HG03280 (cell line): Measurements from ENCODE around the gene TIMP2.
"Not testable (repeated sequence)": the region's sequence is repeated elsewhere in the genome, so short reads cannot be mapped to it uniquely, and the experiment has no call there.

Source experiments
- ATAC-seq: cut with Tn5 transposase; IDR thresholded peaks from one replicate; pipeline ENCODE4 v1.9.1; 2021; ENCODE audit warnings: mild to moderate bottlenecking, moderate library complexity; ENCODE audit not compliant: unreplicated experiment

TIMP2 gene

DNA sequence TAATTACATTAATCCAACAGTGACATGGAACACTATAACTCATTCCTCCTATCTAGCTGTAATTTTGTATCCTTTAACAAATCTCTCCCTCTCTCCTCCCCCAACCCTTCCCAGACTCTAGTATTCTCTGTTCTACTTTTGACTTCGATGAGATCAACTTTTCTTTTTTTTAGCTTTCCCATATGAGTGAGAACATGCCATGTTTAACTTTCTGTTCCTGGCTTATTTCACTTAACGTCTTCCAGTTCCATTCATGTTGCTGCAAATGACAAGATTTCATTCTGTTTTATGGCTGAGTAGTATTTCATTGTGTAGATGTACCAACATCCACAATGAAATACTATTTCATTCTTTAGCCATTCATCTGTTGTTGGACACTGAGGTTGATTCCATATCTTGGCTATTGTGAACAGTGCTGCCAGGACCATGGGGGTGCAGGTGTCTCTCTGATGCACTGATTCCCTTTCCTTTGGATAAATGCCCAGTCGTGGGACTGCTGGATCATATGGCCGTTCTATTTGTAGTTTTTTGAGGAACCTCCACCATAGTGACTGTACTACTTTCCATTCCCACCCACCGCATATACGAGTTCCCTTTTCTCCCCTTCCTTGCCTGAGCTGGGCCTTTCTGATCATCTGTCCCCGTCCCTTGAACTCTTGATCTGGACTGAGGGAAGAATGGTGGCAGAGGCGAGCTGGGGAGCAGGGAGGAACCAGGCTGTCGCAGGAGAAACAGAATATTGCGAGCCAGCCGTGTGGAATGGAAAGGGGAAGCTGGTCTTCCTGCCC lies 14.5 kb downstream of the TIMP2 start:
- no peak for ATAC-seq

DNA sequence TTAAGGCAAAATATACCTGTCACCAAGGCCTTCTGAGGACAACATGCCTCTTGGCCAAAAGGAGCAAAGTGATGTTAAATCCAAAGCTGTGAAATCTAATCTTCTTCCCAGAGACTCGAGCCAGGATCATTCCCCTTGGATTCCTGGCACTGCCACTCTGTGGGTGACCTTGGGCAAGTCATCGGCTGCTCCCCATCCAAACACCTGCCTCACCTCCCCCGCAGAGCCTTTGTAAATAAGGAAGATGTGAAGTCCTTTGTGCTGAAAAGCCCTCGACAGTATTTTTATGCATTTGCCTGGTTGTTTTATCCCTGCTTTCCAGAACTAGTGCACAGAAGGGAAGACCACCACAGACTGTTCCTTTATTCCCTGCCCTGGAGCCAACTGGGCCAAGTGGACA lies 16.8 kb downstream of the TIMP2 start:
- no peak for ATAC-seq

DNA sequence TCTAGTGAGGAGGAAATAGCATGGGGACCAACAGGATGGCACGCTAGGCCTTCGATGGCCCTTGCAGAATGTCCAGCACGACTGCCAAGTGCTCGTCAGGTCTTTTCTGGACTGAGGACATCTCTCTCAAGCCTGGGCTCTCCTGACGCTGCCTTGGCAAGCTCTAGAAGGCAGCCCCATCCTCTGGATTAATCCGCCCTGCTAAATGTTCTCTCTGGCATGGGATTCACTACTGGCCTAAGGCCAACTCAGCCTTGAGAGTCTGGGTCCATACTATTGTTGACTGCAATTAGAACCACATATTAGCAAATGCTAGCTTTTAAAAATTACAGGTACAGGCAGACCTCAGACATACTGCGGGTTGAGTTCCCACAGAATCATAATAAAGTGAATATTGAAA lies 19.6 kb downstream of the TIMP2 start:
- ATAC-seq: no peak

DNA sequence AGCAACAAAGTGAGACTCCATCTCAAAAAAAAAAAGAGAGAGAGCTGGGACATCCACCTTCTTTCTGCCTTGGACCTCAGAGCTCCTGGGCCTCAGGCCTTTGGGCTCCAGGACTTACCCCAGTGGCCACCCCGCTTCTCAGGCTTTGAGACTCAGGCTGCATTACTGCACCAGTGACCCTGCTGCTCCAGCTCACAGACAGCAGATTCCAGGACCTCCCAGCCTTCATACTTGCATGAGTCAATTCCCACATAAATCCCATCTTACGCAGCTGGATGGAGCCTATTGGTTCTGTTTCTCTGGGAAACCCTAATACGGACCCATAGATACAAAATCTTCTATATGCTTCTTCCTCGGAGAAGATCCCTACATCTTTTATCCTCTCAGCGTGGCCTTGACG lies 20.1 kb downstream of the TIMP2 start:
- no peak for ATAC-seq

DNA sequence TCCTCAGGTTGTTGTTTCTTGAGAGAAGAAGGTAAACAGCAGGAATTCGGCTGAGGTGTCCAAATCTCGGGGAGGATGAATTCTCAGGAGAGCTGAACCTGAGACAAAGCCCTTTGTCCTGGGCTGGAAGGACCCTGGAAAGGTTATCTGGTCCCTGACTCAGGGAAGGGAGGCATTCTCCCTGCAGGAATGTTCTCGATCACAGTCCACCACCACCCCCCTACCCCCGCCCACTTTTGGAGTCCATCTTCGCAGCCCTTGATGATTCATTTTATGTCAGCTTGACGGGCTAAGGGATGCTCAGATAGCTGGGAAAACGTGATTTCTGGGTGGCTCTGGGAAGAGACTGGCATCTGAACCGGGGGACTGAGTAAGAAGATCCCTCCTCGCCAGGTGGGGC lies 20.8 kb downstream of the TIMP2 start:
- ATAC-seq: no peak

DNA sequence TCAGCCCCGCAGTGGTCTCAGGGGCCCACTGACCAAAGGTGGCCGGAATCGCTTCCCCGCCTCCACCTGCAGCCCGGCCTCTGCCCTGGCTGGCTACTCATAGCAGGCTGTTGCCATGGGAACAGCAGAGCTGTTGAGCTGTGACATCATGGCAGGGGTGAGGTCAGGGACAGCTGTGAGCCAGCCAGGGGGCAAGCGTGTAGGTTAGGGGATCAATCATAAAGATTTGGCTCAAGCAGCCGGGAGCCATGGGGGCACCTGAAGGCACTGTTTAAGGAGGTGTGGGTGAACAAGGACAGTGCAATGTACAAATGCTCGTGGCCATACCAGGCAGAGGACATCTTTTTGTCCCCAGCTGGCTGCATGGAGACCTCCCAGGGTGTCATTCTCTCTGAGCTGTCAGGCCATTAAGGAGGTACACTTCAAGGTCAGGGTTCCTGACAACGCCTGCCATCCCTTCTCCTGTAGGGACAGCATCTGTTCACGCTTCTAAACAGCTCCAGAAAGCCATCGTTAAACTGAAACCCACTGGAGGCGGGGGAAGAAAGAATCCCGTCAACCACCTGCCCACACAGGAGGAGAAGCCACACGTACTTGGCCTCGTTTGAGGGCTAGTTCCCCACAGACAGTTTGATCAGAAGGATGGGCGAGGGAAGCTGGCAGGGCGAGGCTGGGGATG lies 21.9 kb downstream of the TIMP2 start, which contains the start of gene CEP295NL:
Gene CEP295NL (minus strand): TSS at position 101 of the 679 bp plus-strand sequence. CDS start 1,373 bp downstream, outside the sequence.
- ATAC-seq: no peak

DNA sequence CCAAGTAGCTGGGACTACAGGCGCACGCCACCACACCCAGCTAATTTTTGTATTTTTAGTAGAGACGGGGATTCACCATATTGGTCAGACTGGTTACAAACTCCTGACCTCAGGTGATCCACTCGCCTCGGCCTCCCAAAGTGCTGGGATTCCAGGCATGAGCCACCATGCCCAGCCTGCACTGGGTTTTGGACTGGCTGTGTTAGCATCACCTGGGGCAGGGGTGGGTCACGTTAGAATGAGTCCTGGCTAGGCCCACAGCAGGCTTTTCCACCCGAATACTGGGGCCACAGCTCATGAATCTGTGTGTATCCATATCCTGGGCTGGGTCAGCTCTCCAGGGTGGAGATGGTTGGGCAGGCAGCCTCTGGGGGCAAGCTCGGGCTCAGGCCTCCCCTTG lies 23.0 kb downstream of the TIMP2 start:
- not testable (repeated sequence) for ATAC-seq

DNA sequence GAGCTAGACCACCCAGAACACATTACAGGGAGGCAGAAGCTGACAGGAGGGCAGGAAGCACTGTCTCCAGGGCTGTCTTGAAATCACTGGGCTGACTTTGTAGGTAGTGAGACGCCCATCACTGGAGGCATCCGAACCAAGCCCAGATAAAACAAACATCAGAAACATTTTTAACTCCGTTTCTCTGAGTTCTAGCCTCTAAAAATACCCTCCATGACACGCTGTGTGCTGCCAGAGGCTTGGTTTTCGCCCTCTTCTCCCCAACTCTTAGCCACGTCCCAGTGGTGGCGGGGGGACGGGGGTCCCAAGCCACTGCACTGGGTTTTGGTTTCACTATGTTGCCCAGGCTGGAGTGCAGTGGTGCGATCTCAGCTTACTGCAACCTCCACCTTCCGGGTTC lies 23.4 kb downstream of the TIMP2 start:
- no peak for ATAC-seq

DNA sequence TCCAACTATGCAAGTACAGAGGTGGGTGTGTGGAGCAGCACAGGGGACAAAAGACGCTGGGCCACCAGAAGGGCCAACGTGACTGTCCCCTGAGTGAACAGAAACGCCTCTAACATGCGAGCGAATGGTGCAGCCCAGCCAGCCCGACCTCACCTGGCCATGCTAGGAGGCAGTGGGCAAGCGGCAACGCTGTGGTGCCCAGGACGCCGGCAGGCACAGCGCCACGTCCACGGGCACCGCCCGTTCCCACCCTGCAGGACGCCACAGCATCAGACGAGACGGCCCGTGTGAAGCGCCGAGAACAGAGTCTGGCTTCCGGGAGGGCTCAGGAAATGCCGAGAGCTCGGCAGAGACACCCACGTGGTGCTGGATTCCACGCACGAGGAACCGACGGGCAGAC lies 24.4 kb downstream of the TIMP2 start:
- no peak for ATAC-seq

DNA sequence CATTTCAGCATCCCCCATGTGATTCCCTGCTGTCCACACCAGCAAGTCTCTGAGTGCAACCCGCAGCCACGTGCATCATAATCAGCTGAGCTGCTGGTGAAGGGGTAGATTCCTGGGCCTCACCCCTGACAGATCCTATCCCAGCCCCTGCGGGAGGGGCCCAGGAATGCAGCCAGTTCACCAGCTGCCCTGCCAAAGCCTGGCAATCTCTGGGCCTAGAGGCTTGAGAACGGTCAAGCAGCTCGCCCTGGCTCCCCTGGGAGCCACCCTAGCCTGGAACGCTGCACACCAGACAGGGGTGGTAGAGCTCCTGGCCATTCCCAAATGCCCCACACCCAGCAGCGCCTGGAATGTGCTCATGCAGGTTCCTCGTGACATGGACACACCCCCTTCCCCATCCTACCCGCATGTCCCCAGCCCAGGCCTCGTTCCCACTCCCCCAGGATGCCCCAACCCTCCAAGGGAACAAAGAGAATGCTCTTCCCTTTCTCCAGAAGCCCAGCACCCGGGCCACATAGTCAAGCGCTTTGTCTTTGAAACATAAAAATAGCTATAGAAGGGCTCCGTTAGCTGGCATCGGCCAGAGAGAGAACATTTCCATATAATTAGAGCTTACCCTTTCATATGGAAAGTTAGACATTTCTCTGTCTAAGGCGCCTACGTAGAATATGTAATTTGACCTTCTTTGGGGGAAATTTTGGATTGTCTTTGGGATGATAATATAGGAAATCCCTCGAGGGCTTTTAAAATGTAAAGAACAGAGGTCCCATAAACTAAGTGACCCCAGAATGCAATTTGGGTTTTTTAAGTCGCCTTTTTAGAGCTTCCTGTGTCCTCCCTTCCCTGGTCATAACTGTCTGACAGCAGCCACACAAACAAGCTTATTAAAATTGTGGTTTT lies 25.6 kb downstream of the TIMP2 start:
- ATAC-seq: no peak

DNA sequence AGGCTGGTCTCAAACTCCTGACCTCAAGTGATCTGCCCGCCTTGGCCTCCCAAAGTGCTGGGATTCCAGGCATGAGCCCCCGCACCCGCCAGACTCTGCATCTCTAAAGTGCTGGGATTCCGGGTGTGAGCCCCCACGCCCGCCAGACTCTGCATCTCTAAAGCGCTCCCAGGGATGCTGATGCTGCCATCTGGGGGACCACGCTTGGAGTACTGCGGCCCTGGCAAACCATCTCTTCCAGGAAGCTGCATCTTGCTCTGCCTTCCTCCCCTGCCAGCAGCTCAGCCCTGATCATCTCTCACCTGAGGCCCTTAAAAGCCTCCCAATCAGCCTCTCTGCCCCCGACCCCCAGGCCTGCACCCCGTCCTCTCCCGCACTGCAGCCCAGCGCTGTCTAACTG lies 26.2 kb downstream of the TIMP2 start:
- ATAC-seq: no peak

DNA sequence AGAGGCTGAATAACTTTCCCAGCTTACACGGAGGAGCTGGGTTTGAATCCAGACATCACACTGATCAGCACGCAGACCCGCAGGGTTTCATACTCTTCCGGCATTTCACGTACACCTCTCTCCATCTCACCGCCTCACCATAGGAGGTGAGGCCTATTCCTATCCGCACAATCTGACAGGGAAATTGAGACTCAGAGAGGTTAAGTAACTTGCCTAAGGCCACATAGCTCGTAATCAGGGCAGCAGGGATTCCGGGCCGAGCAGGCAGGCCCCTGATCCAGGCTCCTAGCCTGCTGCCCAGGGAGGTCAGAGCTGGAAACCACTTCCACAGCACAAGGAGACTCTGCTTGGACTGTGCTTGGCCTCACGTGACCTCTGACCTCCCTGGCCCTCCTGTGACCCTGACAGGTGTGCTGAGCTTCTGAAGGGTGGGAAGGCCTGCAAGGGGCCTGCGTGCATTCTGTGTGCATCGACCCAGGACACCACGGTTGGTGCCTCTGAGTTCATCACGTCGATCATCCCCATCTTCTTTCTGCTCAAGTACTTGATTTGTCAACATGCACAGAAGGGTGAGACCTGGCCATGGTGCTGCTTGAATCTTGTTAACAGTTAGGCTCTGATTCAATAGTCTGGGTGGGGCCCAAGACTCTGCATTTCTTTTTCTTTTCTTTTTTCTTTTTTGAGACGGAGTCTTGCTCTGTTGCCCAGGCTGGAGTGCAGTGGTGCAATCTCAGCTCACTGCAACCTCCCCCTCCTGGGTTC lies 26.9 kb downstream of the TIMP2 start:
- no peak for ATAC-seq

DNA sequence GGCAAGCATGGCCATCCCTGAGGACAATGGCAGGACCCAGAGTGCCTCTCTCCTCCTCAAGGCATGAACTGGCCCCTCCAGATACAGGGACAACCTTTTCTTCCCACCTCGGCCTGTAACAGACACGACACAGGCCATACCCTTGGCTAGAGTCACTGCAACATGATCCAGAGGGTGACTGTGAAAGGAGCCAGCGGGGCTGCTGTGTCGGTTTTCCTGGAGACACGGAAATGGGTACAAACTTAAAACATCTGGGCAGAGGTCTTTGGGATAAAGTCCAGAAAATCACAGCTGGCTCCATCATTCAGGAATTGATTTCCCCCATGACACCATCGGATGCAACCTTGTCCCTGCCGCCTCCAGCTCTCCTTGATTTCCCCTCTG lies 27.5 kb downstream of the TIMP2 start:
- no peak for ATAC-seq

DNA sequence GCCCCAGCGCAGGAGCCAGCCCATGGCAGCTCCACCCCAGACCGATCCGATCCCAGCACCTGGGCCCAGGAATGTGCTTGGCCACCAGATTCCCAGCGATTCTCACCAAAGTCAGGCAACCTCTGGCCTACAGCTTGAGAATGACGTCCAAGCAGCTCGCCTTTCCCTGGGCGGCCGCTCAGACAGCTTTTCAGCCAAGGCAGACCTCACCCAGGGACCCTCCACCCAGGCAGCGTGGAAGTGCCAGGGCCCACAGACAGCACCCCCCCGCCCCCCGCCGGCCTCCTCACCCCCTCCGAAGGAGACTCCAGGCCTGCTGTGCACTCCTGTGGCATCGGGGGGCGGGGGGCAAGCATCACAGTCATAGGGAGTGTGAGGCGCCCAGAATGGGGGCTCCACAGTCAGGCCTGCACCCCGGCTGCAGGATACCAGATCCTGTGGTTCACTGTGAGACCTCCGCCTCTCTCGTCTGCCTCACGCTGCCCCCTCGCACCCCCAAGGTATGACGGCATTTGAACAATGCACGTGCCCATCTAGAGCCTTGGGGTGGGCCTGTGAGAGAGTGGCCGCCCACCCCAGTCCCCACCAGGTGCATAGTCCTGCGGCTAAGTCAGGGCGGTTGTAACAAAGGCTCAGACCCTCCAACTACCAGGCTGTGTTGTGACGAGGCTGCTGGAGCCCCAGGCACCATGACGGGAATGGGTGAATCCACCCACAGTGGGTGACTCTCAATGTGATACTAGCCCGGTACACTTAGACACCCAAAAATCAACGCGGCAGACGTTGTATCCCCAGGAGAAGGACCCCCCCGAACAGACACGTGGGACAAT lies 28.1 kb downstream of the TIMP2 start:
- no peak for ATAC-seq

DNA sequence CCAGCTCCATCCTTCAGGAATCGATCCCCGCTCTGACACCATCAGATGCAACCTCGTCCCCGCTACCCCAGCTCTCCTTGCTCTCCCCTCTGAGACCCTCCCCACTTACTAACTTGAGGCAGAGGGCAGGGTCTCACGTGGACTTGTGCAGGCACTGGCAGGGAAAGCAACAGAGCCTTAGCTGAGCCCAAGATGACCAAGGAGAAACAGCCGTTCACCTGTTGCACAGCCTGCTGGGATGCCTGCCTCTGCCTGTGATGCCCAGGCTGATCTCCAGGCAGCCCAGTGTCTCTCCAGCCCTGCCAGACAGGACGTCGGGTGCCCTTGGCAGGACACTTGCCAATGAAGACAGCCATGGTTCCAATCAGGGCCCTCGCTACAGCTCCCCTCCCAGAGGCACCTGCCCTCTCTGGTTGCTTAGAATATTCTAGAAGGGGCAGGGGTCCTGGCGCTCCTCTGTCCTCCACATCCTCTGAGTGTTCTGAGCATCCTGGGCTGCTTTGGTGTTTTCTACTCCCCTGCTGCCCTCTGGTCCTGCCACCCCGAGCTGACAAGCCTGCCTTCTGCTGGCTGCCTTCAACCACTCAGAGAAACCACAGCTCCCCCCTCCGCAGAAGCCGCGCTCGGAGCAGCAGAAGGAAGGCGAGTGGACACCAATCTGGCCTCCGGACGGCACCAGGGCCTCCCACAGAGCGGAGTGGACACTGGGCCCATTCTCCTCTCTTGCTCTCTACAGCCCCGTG lies 28.9 kb downstream of the TIMP2 start:
- no peak for ATAC-seq

DNA sequence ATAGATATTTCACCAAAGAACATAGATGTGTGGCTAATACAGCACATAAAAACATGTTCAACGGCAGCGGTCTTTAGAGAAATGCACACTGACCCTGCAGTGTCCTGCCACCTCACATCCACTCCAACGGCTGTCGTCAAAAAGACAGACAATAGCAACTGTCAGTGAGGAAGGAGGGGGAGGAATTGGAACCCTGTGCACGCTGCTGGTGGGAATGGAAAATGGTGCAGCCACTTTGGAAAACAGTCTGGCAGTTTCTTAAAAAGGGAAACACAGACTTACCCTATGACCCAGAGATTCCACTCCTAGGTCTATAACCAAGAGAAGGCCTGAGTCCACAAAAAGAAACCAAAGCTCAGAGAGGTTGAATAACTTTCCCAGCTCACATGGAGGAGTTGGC lies 29.9 kb downstream of the TIMP2 start:
- no peak for ATAC-seq

DNA sequence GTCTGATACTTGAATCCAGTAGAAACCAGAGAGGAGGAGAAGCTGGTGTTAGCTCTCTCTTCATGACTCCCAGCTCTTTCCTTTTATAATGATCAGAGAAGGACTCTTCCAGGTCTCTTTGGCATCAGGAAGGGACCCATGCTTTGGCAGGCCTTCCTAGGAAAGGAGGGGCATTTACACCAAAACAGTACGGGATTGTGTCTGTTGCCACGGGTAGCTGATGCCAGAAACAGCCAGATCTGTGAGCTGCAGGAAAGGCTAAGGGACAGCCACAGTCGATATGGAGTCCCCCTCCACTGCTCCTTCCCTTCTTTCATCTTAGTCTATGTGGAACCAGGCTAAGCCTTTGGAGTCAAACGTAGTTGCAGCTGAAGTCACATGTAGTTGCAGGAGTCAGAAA lies 31.5 kb downstream of the TIMP2 start:
- no peak for ATAC-seq

DNA sequence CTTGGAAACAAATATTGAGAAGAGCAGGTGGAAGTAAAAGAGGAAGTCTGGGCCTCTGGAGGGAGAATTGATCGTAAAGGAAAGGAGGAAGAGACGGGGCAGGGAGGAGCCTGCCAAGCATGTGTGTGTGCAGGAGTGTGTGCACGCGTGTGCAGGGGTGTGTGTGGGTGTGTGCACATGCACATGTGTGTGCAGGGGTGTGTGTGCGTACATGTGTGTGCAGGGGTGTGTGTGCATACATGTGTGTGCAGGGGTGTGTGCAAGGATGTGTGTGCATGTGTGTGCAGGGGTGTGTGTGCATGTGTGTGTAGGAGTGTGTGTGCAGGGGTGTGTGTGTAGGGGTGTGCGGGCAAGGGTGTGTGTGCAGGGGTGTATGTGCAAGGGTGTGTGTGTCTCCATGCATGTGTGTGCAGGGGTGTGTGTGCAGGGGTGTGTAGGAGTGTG lies 32.2 kb downstream of the TIMP2 start:
- ATAC-seq: no peak

DNA sequence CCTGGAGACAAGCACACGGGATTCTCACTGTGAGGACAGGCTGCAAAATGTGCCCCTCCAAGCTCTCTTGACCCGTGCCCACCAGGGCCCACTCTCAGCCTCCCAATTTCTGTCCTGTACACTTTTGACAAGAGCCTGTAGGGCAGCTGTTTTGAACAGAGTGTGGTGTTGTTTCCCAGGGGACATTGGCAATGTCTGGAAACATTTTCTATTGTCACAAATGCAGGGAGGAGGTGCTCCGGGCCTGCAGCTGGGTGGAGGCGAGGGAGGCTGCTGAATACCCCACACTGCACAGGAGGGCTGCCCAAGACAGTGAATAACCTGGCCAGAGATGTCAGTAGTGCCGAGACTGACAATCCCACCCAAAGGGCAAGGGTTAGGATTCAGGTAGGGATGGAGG lies 32.7 kb downstream of the TIMP2 start:
- no peak for ATAC-seq
